ENCODE measurements around the gene YBX1.
A peak's percentile ranks its signal among the peaks of the same experiment; 100 is the strongest.
"Not testable (repeated sequence)": the region's sequence is repeated elsewhere in the genome, so short reads cannot be mapped to it uniquely, and the experiment has no call there.

The YBX1 gene

DNA sequence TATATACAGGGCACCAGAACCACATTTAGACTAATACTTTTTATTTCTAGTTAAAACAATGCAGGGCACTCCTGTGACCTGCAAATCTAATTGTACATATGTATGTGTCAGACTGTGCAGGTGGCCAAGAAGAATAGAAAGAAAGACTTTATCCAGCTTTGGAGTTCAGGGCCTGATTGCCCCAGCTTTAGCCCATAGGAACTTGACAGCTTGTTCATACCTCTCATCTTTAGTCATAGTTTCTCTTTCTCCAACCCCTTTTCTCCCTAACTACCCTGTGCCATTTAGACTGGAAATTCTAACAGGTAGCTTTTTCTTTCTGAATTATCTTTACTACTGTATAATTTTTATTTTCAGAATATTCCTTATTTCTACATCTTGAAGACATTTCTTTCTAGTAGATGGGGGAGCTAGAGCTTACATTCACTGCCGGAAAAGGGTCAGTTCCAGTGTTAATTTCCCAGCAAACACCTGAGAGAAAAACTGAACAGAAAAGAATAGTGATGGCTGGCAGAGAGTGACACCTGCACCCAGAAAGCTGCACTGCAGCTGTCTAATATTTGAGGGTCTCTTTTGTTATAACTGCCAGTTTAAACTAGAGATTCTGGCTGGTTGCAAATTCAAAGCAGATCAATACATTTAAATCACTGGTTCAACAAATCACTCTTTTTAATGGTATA lies 8.4 kb downstream of the YBX1 start:
- no peak for DNase-seq

GRCh38 chr1:42691157-42691498 lies 8.9 kb downstream of the YBX1 start:
- no peak for DNase-seq

GRCh38 chr1:42692461-42692860 lies 10.2 kb downstream of the YBX1 start:
- DNase-seq, result no peak

DNA sequence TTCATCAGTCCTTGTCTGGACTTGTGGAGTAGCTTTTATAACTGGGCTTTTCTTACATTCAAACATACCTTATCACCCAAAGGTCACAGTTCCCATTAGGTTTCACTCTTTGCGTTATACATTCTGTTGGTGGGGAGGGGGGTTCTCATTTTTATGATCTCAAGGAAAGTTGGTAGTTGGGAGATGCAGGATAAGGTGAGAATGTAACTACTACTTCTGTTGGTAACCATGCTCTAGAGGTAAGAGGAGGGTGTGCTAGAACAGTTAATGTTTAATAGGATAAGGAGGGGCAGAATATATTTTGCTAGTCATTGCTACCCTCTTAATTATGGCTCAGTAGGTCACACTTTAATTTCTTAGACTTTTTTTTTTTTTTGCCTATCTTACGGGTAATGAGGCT lies 10.7 kb downstream of the YBX1 start:
- no peak for DNase-seq

- DNase-seq, result no peak
Measured at GRCh38 chr1:42698081-42698813, 16.0 kb downstream of the YBX1 start.

DNA sequence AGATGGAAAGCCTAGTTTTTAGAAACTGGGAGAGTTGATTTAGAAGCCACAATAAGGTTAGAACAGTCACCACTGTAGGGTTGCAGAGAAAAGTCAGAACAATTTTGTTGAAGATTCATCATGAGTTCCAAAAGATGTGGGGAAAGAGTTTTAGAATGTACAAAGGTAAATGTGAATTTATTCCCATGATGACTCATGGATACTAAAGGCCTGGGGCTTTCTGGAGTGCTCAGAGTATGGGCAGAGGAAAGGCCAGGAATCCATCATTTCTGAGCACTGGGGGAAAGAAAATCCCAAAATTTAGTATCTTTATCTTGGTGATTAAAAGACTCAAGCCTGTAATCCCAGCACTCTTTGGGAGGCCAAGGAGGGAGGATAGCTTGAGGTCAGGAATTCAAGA lies 17.8 kb downstream of the YBX1 start:
- no peak for DNase-seq

- DNase-seq, result no peak
Measured at GRCh38 chr1:42703888-42704464, 21.8 kb downstream of the YBX1 start.

GRCh38 chr1:42712808-42713207 lies 30.6 kb downstream of the YBX1 start:
- not testable (repeated sequence) for DNase-seq

DNA sequence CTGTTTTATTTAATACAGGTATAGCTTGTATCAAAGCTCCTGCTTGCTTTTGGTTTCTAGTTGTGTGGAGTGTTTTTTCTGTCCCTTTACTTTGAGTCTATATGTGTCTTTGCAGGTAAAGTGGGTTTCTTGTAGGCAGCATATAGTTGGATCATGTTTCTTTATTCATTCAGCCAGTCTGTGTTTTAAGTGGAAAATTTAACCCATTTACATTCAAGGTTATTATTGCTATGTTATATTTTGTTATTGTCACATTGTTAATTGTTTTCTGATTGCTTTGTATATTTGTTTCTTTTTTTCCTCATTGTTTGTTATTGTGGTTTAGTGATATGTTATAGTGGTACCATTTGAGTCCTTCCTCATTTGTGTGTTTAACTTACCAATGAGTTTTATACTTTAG lies 31.1 kb downstream of the YBX1 start:
- DNase-seq, result no peak

DNA sequence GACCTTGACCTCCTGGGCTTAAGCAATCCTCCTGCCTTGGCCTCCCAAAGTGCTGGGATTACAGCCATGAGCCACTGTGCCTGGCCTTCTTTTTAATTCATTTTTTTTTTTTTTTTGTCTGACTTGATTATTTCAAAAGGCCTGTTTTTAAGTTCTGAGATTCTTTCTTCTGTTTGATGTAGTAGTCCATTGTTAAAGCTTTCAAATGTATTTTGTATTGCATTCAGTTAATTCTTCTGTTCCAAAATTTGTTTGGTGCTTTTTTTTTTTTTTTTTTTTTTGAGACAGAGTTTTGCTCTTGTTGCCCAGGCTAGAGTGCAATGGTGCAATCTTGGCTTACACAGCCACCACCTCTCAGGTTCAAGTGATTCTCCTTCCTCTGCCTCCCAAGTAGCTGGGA lies 32.2 kb downstream of the YBX1 start:
- not testable (repeated sequence) for DNase-seq

DNA sequence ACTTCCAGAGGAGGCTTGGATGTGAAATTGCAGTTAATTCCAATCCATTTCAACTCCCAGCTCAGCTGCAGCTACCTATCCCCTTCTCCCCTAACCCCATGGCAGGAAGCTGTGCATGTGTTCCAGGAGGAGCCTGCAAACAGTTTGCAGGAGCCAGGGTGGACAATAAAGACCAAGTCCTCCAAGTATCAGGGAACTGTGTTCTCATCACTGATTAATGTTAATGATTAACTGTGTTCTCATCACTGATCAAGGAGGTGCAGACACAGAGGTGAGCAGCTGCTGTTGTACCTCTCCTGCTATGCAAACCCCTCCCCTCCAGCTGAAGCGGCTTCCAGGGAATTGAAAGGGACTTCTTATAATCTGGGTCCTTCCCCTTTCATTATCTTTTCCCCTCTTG lies 38.6 kb downstream of the YBX1 start:
- DNase-seq, result no peak

DNA sequence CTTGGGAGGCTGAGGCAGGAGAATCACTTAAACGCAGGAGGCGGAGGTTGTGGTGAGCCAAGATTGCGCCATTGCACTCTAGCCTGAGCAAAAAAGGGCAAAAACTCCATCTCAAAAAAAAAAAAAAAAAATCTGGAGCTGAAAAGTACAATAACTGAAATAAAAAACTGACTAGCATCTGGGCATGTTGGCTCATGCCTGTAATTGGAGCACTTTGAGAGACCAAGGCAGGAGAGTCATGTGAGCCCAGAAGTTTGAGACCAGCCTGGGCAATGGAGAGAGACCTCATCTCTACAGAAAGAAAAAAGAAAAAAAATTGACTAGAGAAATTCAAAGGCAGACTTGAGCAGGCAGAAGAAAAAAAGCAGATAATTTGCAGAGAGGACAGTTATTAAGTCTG lies 39.7 kb downstream of the YBX1 start:
- no peak for DNase-seq

GRCh38 chr1:42722403-42722802 lies 40.2 kb downstream of the YBX1 start:
- not testable (repeated sequence) for DNase-seq

- DNase-seq, result no peak
Measured at GRCh38 chr1:42723511-42723910, 41.3 kb downstream of the YBX1 start.

DNA sequence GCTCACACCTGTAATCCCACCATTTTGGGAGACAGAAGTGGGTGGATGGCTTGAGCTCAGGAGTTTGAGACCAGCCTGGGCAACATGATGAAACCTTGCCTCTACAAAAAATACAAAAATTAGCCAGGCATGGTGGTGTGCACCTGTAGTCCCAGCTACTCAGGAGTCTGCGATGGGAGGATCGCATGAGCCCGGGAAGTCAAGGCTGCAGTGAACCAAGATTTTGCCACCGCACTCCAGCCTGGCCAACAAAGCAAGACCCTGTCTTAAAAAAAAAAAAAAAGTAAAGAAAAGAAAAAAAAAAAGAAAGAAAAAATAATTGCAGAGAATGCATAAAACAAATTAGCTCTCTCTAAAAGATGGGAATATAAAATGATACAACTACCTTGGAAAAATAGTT lies 43.6 kb downstream of the YBX1 start:
- DNase-seq, result not testable (repeated sequence)

DNA sequence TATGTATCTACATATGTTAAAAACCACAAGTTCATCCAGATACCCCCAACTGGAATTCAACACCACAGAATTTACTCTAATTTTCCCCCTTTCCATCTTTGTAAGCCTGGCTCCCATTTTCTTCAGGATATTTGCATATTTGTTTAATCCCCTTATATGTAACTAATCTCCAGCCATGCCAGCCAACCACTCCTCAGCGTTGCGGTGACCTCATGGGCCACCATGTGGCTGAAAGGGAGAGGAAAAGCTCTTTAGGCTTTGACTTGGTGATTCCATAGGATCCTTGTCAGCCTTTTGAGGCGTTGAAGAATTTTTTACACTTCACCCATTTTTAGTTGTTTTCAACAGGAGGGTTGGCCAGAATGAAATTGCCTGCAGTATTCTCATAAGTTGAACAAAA lies 47.8 kb downstream of the YBX1 start:
- DNase-seq, result no peak

GRCh38 chr1:42730988-42731387 lies 48.8 kb downstream of the YBX1 start:
- DNase-seq, result peak; percentile 63

- DNase-seq, result no peak
Measured at GRCh38 chr1:42731585-42731984, 49.4 kb downstream of the YBX1 start.

DNA sequence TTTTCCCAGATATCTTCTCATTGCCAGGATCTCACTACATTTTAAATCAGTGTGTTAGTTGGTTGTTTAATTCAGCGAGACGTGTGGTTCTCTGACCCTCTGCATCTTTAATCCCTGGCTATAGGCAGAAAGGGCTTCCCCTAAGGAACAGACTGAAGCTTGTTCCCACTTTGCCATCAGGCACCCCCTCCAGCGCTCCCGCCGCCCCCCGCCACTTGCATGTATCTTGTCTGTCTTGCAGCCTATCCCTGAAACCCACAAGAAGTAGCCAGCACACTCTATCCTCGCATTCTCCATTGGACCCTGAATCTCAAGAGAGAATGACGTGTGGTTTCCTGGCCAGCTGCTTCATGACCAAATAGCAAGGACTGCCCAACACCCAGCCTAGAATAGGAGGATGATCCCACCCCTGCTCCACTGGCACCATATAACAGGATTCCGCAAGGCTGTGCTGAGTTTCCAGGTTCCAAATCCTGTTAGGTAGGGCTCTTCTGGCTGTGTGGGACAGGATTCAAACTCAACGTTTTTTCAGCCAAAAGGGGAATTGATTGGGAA lies 50.0 kb downstream of the YBX1 start:
- no peak for DNase-seq

DNA sequence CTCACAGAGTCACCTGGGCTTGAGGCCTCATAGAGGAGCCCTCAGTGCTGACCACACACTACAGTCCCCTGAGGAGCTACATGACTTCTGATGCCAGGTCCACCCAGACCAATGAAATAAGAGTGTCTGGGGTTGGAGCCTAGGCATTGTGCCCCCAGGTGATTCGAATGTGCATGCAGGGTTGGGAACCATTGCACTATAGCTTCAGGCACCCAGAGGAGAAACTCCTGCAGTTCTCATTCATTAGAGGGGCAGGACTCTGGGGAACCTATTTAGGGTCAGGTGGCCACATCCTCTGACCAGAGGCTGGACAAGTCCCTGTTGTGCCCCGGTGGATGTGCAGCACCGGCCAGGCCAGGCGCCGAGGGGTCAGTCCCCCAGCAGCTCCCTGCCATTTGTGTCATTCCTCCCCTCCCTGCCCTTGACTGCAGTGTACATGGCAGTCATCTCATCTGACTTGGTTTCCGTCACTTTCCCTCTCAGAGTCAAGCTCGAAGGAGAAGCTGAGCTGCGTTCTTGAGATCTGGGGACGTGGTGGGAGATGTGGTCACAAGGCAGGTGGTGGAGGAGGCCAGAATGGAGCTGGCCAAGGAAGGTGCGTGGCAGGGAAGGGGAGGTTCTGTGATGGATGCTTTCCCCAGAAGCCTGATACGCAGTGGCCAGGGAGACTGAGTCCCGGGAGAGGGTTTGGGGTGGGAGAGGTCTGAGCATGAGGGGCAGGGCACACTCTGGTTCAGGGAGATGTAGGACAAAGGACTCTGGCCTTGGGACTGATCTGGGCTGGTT lies 51.4 kb downstream of the YBX1 start:
- DNase-seq, result no peak

- peak; percentile 65 for DNase-seq
Measured at GRCh38 chr1:42734201-42735035, 52.2 kb downstream of the YBX1 start.

- no peak for DNase-seq
Measured at GRCh38 chr1:42735056-42735455, 52.8 kb downstream of the YBX1 start.

Data from islet precursor cell (in vitro differentiated cells).